ENCODE results near the gene STRADA.
"Not testable (repeated sequence)": the region's sequence is repeated elsewhere in the genome, so short reads cannot be mapped to it uniquely, and the experiment has no call there.

The STRADA gene

DNA sequence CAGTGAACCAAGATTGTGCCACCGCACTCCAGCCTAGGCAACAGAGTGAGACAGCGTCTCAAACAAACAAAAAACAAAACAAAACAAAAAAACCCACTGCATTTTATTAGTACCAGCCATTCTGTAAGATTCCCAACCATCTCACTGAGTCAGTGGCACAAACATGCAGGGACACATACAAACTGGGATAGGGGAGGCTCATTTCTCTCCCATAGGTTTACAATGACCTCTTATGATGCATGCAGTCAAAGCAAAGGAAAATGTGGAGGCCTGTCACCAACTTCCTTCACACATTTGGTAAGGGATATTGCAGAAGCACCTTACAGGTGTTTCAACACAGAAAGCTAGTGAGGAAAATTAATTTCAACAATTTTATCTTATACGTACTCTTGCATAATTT is 12.4 kb upstream of the STRADA start:
- no peak for DNase-seq

- no peak for DNase-seq
Observed at GRCh38 chr17:63753215-63753614, 11.6 kb upstream of the STRADA start.

DNA sequence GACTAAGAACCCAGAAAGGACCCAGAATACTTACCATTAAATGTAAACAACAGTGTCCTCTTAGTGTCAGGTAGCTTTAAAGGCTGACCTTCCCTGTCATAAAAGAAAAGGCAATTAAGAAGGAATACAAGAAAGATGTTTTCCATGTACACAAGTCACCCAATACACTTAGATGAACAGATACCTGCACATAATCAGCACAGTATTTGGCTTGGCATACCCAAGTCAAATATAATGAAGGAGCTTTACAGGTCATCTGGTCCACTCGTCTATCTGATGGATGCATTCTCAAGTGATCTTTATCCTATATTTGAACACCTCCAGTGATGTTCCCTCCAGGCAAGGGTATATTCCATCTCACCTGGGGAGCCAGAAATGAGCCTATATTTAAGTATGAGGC is 11.1 kb upstream of the STRADA start:
- DNase-seq = no peak

DNA sequence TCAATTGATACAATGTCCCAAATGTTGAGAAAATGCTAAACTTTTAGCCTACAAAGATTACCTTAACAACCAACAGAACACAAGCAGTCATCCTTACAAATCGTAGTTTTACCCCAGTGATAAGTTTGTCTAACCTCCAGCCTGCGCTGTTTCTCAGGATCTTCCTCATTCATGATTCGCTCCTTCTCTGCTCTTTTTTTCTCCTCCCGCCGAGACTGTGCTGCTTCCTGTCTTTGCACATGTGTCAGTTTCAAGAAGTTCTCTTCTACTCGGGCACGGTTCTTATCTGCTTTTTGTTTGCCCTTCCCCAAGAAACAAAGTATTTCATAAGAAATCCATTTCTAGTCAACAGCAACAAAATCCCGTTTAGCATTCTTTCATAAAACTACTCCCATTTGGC is 10.2 kb upstream of the STRADA start:
- no peak for DNase-seq

DNA sequence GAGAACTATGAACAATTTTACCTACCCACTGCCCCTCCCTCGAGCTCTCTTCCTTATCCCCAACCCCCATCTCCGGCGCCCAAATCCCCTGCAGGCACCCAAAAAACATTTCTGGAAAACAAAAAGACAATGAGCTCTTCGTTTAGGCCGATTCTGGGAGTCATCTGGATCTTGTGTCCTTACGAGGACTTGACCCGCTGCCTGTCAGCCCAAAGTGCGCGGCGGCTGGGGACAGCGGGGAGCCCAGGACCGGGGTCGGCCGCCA is 524 bp downstream of the STRADA start:
- DNase-seq = no peak

DNA sequence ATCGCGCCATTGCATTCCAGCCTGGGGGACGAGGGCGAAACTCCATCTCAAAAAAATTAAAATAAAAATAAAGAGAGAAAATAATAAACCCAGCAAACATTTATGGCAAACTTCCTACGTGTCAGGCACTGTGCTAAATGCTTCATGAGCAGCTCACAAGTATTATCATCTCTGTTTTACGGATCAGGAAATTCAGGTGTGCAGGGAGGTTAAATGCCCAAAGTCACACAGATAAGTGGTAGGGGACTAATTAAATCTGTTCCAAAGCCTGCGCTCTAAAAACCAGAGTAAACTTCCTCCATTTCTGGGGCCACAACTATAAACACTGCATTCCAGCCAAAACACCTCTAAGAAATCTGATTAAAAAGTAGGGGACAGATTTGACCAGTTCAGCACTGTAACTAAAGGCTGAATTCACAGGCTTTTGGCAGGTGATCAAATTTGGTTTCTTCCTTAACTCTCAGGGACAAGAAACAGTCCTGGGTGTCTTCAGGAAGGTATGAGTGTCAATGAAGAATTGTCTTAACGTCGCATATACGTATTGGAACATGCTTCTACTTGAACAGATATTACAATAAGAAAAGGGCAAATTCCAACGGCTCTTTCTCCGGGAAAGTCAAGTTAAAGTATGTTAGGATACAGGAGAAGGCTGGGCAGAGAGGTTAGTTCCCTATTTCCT is 996 bp downstream of the STRADA start:
- no peak for DNase-seq

- no peak for DNase-seq
Observed at GRCh38 chr17:63735691-63736090, 5.9 kb downstream of the STRADA start.

GRCh38 chr17:63722403-63722802 is 19.2 kb downstream of the STRADA start:
- DNase-seq = no peak

DNA sequence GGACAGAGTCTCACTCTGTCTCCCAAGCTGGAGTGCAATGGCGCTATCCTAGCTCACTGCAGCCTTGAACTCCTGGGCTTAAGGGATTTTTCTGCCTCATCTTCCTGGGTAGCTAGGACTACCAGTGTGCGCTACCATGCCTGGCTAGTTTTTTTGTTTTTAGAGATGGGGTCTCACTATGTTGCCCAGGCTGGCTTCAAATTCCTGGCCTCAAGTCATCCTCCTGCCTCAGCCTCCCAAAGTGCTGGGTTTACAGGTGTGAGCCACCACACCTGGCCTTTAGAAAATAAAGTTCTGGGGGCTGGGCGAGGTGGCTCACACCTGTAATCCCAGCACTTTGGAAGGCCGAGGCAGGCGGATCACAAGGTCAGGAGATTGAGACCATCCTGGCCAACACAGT is 21.4 kb downstream of the STRADA start:
- DNase-seq = not testable (repeated sequence)

DNA sequence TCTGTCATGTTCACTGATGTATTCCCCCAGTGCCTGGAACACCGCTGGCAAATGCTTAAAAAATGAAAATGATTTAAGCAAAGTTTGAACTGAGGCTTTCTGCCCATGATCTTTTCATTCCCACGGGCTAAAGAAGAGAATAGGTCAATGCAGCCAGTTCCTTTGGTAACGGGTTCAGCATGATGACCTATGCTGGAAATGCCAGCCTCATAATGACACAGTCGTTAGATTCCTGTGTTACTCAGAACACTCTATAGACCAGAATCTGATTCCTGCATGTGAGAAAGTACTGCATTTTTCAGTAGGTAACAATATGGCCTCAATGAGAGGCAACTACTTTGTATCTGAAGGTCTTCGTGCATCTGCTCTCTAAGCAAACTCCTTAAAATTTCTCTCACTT is 22.6 kb downstream of the STRADA start:
- no peak for DNase-seq

DNA sequence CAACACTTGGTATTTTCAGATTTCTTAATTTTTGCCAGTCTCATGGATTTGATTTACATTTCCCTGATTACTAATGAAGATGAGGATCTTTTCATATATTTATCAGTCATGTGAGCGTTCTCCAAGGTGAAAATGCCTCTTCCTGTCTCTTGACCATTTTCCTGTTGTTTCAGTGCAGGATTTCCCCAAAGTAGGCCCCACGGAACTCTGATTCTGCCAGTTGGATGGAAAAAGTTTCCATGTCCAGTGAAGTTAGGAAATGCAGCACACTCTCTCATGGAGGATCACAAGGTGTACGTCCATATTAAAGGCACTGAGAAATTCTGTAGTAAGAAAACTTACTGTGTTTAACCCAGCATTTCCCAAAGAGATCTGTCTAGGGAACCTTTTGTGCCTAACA is 25.2 kb downstream of the STRADA start:
- DNase-seq = no peak

GRCh38 chr17:63714550-63715277 is 26.9 kb downstream of the STRADA start:
- no peak for DNase-seq

DNA sequence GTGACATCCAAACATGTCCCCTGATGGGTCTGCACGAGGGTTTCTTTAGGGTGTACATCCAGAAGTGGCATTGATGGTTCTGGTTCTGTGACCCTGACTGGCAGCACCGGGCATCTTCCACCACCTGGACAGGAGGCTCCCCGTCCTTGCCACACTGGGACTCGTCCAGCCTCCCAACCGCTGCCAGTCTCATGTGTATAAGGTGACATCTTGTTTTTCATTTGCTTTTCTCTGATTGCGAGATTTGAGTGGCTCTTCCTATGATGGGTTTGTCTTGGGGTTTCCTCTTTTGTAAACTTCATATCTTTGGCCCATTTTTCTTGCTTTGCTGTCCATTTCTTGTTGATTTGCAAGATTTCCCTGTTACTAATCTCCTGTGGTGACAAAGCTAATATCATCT is 32.5 kb downstream of the STRADA start:
- no peak for DNase-seq

- DNase-seq = no peak
Observed at GRCh38 chr17:63707151-63707550, 34.4 kb downstream of the STRADA start.

DNA sequence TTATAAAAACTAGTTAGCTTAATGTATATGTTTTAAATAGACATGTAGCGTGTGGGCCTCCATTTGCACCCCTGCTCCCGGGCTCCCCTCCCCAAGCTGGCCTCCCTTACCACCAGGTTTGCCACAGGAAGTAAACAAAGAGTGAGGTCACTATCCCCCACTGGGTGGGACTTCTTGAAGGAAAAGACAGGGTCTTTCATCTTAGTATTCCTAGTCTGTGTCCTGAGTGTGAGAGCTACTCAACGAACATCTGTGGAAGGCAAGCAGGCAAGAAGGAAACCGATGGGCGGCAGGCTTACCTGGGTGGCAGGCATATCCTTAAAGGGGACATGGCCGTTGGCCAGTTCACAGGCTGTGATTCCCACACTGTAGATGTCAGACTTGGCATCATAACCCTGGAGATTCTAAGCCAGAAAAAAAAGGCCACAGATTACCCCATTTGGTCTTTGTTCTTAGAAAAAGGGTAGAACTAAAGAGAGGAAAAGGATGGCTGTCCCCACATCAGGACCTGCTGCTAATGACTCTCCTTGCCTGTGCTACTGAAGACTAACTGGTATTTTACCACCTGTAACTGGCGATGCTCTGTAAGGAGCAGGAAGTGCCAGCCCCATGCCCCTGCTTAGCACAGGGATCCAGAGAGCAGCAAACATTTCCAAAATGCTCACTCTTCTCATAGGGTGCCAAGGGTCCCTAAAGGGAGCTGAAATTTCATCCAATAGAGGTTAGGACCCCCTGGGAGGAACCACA is 35.1 kb downstream of the STRADA start:
- no peak for DNase-seq

- DNase-seq = no peak
Observed at GRCh38 chr17:63705657-63706056, 35.9 kb downstream of the STRADA start.

- DNase-seq = no peak
Observed at GRCh38 chr17:63704836-63705235, 36.8 kb downstream of the STRADA start.

DNA sequence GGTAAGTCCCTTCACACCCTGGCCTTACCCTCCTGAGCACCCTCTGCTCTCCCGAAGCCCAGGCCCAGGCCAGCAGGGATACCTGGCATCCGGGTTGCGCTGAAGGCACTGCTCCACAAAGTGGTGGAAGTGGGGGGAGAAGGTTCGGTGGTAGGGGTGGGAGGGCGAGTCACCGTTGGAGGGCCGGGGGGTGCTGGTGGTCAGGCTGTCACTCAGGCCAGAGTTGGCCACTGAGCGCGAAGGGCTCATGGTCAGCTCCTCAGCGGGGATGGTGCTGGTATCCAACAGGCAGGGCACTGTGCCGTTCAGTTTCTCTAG is 37.4 kb downstream of the STRADA start:
- DNase-seq = no peak

DNA sequence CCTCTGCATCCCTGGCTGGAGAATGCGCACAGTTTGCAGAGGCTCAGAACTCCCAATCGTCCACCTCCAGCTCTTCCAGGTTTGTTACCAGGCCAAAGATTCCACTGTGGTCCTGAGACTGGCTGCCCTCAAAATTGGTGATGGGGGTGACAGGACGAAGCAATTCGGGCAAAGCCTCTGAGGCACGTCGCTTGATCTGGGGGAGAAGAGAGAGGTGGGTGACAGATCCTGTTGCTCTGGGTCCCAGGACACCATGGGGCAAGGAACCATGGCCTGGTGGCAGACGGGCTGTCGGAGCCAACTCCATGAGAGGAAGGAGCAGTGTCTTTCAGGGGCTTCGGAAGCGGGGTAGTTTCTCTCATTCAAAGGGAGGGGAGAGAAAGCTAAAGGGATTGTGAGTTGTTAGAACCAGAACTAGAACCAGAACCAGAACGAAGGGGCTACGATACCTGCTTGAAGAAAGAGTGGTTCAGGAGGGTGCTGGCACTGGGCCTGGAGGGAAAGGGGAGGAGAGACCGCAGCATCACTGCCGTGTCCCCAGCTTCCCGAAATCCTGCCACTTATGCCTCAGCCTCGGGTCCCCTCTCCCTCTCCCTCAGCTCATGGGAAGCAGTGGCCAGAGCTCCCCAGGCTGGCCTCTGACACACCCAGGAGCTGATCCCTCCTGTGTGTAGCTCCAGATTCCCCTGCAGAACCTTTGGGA is 37.9 kb downstream of the STRADA start:
- DNase-seq = no peak

- no peak for DNase-seq
Observed at GRCh38 chr17:63703029-63703428, 38.6 kb downstream of the STRADA start.

DNA sequence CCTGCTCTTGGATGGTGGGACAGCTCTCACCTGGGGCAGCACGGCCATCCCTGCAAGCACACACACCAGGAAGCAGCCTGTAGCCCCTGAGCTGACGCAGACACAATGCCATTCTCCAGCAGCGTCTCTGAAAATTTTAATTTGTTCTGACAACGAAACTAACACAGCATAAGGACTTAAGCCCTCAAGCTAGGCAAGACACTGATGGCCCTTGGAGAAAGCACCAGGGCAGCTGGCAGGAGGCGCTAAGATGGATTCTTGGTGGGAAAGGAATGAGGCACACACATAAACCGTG is 38.9 kb downstream of the STRADA start:
- DNase-seq = no peak

GRCh38 chr17:63701868-63702720 is 39.5 kb downstream of the STRADA start:
- peak; percentile 15 for DNase-seq

DNA sequence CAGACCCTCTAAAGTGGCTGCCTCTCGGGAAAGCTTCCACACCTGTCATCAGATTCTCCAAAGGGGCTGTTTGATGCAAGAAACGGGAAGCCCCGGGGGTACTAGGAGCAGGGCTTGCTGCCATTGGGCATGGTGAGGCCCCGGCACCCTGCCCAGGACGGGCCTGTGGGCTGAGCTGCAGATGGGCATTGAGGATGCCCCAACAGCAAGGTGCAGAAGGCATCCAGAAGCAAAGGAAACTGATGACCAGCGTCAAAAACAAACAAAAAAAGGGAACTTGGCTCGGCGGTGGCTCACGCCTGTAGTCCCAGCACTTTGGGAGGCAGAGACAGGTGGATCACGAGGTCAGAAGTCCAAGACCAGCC is 40.2 kb downstream of the STRADA start:
- no peak for DNase-seq
